CD14-positive monocyte (primary cell): ENCODE results near the gene GOLGA3. TPM values are rescaled to one million over a fixed set of nuclear protein-coding genes. Genes with fewer than 3 reads are reported as not detected.
A peak's percentile ranks its signal among the peaks of the same experiment; 100 is the strongest.

Experiments used
- DNase-seq, 3 donors: peaks; one replicate each; pipeline ENCODE4 v3.0.0-alpha.2; 2011 to 2022
- H2AFZ ChIP-seq: 2 replicates; pipeline ENCODE4 v1.6.0; 2012; ENCODE audit warnings: mild to moderate bottlenecking, low read depth, low read length, inconsistent platforms; ENCODE audit not compliant: insufficient read depth, poor library complexity, severe bottlenecking
- H3K27ac ChIP-seq, 2 donors: 1 replicate in 1 of 2; 2 replicates in 1 of 2; pipeline ENCODE4 v1.5.1; 2012 to 2013; ENCODE audit warnings: low read length in 2 of 2, control low read depth in 1 of 2, inconsistent platforms in 1 of 2, low read depth in 1 of 2, mild to moderate bottlenecking in 1 of 2
- H3K27me3 ChIP-seq, 2 donors: one replicate each; pipeline versions ENCODE4 v1.6.0 to v1.6.1; 2011 to 2013; ENCODE audit warnings: low read length in 2 of 2; ENCODE audit not compliant: control insufficient read depth in 2 of 2, insufficient read depth in 2 of 2
- H3K36me3 ChIP-seq, 2 donors: replicated peaks in 1 of 2; 1 replicate in 1 of 2; 2 replicates in 1 of 2; pipeline versions ENCODE4 v1.5.1 to v1.6.1; 2012 to 2013; ENCODE audit warnings: low read length in 2 of 2, control low read depth in 1 of 2, inconsistent platforms in 1 of 2, mild to moderate bottlenecking in 1 of 2; ENCODE audit not compliant: insufficient read depth in 2 of 2, control insufficient read depth in 1 of 2
- H3K4me1 ChIP-seq, 2 donors: 1 replicate in 1 of 2; 2 replicates in 1 of 2; pipeline versions ENCODE4 v1.5.1 to v1.6.1; 2012 to 2013; ENCODE audit warnings: low read length in 2 of 2, control low read depth in 1 of 2, inconsistent platforms in 1 of 2, mild to moderate bottlenecking in 1 of 2, moderate library complexity in 1 of 2; ENCODE audit not compliant: insufficient read depth in 2 of 2, control insufficient read depth in 1 of 2
- H3K4me2 ChIP-seq: replicated peaks from 2 replicates; pipeline ENCODE3; 2012; ENCODE audit warnings: low read length, moderate library complexity, mild to moderate bottlenecking; ENCODE audit not compliant: poor library complexity, severe bottlenecking; ENCODE audit errors: extremely low read depth
- H3K4me3 ChIP-seq, 3 experiments: fragments of 200-600 bp in 1 of 3; sonication (generic) in 1 of 3; replicated peaks in 1 of 3; 1 replicate in 2 of 3; 2 replicates in 1 of 3; pipeline ENCODE4 v1.5.1; 2011 to 2013; ENCODE audit warnings: low read length in 3 of 3, mild to moderate bottlenecking in 3 of 3, control low read depth in 2 of 3, low read depth in 2 of 3, inconsistent platforms in 1 of 3, moderate library complexity in 1 of 3
- H3K79me2 ChIP-seq: 2 replicates; pipeline ENCODE4 v1.6.0; 2012; ENCODE audit warnings: mild to moderate bottlenecking, control low read depth, inconsistent platforms, low read length, moderate library complexity; ENCODE audit not compliant: insufficient read depth
- H3K9ac ChIP-seq: 2 replicates; pipeline ENCODE4 v1.6.0; 2017; ENCODE audit warnings: low read length, mild to moderate bottlenecking; ENCODE audit not compliant: insufficient read depth, poor library complexity, severe bottlenecking
- H3K9me3 ChIP-seq, 2 donors: replicated peaks in 1 of 2; 1 replicate in 1 of 2; 2 replicates in 1 of 2; pipeline versions ENCODE4 v1.5.1 to v1.6.1; 2012 to 2013; ENCODE audit warnings: low read length in 2 of 2, control low read depth in 1 of 2; ENCODE audit not compliant: control insufficient read depth in 1 of 2, insufficient read depth in 1 of 2
- H4K20me1 ChIP-seq: 2 replicates; pipeline ENCODE4 v1.6.0; 2012; ENCODE audit warnings: mild to moderate bottlenecking, low read length, control low read depth, moderate library complexity; ENCODE audit not compliant: insufficient read depth
- H3K27ac Mint-ChIP-seq, 7 donors: one replicate each; pipeline ENCODE4 v1.8.0; 2020; ENCODE audit warnings: mild to moderate bottlenecking in 7 of 7, mixed read lengths in 7 of 7, moderate library complexity in 6 of 7, inconsistent platforms in 2 of 7
- H3K27me3 Mint-ChIP-seq, 3 donors: one replicate each; pipeline ENCODE4 v1.8.0; 2021 to 2022; ENCODE audit warnings: low read depth in 3 of 3, mild to moderate bottlenecking in 3 of 3, mixed read lengths in 3 of 3, moderate library complexity in 3 of 3, inconsistent platforms in 1 of 3
- H3K36me3 Mint-ChIP-seq, 2 donors: one replicate each; pipeline ENCODE4 v1.8.0; 2020; ENCODE audit warnings: mixed read lengths in 2 of 2, inconsistent platforms in 1 of 2, mild to moderate bottlenecking in 1 of 2
- H3K4me1 Mint-ChIP-seq: one replicate; pipeline ENCODE4 v1.8.0; 2020; ENCODE audit warnings: mild to moderate bottlenecking, mixed read lengths
- H3K4me3 Mint-ChIP-seq, 2 donors: one replicate each; pipeline ENCODE4 v1.8.0; 2020; ENCODE audit warnings: mild to moderate bottlenecking in 2 of 2, mixed read lengths in 2 of 2, moderate library complexity in 1 of 2
- H3K9me3 Mint-ChIP-seq, 7 donors: one replicate each; pipeline ENCODE4 v1.8.0; 2020 to 2022; ENCODE audit warnings: mixed read lengths in 7 of 7, mild to moderate bottlenecking in 6 of 7, moderate library complexity in 6 of 7, inconsistent platforms in 2 of 7
- WGBS: methylation state at CpG from one replicate; pipeline ENCODE4 v1.1.5; 2013; ENCODE audit warnings: missing lambda C conversion rate; ENCODE audit not compliant: insufficient coverage; 5-methylcytosine and 5-hydroxymethylcytosine counted together
- intact Hi-C, 2 donors: fragments of 100-400 bp; cut with micrococcal nuclease; formaldehyde crosslinking; loops; one replicate each; pipeline versions ENCODE4 v1.15.0 to v1.15.1; 2023
- polyA plus RNA-seq, 3 donors: library from polyadenylated mRNA; depleted of rRNA in 1 of 3; unstranded in 2 of 3; stranded (reverse) in 1 of 3; fragments of 300-500 nt in 2 of 3; fragments of >200 nt in 1 of 3; fragmentation: Illumina TruSeq in 2 of 3; gene quantifications; 1 replicate in 2 of 3; 2 replicates in 1 of 3; pipeline ENCODE4 v1.2.3, GENCODE V29; 2012 to 2021
- TF ChIP-seq, protein P1 (sequence below): fragments of 200-600 bp; IDR thresholded peaks from one replicate; pipeline ENCODE4 v1.8.0; 2022; ENCODE audit warnings: antibody characterized with exemption, mild to moderate bottlenecking

Gene GOLGA3
- polyA plus RNA-seq, 3 donors: 1.2 to 12.0 (median 2.4) TPM

DNA sequence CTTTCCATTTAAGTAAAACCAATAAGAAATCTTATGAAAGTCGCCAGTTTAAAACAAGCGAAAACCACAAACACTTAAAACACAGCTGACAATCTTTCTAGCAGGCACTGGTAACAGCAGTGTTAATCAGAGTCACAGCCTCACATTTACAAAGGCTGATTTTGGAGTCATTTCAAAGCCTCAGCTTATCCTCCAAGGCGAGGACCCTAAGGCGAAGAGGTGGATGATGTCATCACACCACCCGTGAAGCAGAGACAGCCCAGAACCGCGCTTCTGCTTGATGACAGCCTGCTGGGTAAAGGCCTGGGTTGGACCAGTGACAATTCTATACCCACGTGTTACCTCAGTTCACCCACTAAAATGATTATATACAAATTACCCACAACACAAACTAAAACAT is 10.1 kb downstream of the GOLGA3 start:
- H3K27me3 ChIP-seq: no peaks in the 10 kb centered on the region
- peaks cover 3% of the 10 kb centered on the region for H4K20me1 ChIP-seq
- no peak for DNase-seq
- no peak overlapping the region for H3K27ac ChIP-seq
- H3K27me3 Mint-ChIP-seq: no peaks in the 10 kb centered on the region
- peaks cover 72 to 77% of the 10 kb centered on the region in 2 donors for H3K36me3 ChIP-seq
- TF ChIP-seq, protein P1, sequence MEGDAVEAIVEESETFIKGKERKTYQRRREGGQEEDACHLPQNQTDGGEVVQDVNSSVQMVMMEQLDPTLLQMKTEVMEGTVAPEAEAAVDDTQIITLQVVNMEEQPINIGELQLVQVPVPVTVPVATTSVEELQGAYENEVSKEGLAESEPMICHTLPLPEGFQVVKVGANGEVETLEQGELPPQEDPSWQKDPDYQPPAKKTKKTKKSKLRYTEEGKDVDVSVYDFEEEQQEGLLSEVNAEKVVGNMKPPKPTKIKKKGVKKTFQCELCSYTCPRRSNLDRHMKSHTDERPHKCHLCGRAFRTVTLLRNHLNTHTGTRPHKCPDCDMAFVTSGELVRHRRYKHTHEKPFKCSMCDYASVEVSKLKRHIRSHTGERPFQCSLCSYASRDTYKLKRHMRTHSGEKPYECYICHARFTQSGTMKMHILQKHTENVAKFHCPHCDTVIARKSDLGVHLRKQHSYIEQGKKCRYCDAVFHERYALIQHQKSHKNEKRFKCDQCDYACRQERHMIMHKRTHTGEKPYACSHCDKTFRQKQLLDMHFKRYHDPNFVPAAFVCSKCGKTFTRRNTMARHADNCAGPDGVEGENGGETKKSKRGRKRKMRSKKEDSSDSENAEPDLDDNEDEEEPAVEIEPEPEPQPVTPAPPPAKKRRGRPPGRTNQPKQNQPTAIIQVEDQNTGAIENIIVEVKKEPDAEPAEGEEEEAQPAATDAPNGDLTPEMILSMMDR: no peak
- no peak overlapping the region for H2AFZ ChIP-seq
- intact Hi-C loops: no loop called here
- H3K4me3 Mint-ChIP-seq: no peak overlapping the region
- no peak overlapping the region for H3K9ac ChIP-seq
- H3K9me3 ChIP-seq: no peaks in the 10 kb centered on the region
- no peak overlapping the region for H3K4me2 ChIP-seq
- 97% methylated on average over 7 of the region's 8 CpGs for WGBS
- no peaks in the 10 kb centered on the region for H3K4me1 Mint-ChIP-seq
- peak overlapping the region in 1 of 7 donors; percentile 21 for H3K27ac Mint-ChIP-seq
- peaks cover 0 to 2% (median 0%) of the 10 kb centered on the region in 7 donors for H3K9me3 Mint-ChIP-seq
- peaks cover 64 to 80% of the 10 kb centered on the region in 2 donors for H3K36me3 Mint-ChIP-seq
- H3K4me3 ChIP-seq: no peak overlapping the region
- H3K4me1 ChIP-seq: no peaks in the 10 kb centered on the region
- peaks cover 11% of the 10 kb centered on the region for H3K79me2 ChIP-seq

DNA sequence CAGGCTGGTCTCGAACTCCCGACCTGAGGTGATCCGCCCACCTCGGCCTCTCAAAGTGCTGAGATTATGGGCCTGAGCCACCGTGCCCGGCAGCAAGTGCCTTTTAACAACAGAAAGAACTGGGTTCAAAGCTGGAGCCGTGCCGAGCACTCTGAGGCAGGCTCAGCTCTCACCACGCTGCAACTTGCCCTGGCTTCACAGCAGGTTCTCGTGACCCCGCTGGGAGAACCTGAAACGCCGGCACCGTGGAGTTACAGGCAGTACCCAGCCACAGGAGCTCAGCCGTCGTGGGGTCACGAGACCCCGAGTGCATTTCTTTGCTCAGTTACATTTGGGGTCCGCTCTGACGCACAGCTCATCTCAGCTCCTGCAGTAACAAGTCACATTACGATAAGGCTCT is 14.4 kb downstream of the GOLGA3 start:
- Histone ChIP-seq H4K20me1 (no peaks in the 10 kb centered on the region), H3K4me2 (no peak overlapping the region), H3K27ac (no peak overlapping the region), H2AFZ (no peak overlapping the region), H3K9me3 (no peaks in the 10 kb centered on the region), H3K27me3 (no peaks in the 10 kb centered on the region), H3K36me3 (peaks cover 66 to 79% of the 10 kb centered on the region in 2 donors), H3K4me3 (no peak overlapping the region), H3K4me1 (no peaks in the 10 kb centered on the region), H3K79me2 (no peaks in the 10 kb centered on the region), H3K9ac (no peak overlapping the region)
- H3K4me1 Mint-ChIP-seq: no peaks in the 10 kb centered on the region
- no peaks in the 10 kb centered on the region for H3K27me3 Mint-ChIP-seq
- H3K27ac Mint-ChIP-seq: no peak overlapping the region
- H3K4me3 Mint-ChIP-seq: no peak overlapping the region
- DNase-seq: no peak
- TF ChIP-seq, protein P1: no peak
- peaks cover 0 to 6% (median 5%) of the 10 kb centered on the region in 7 donors for H3K9me3 Mint-ChIP-seq
- WGBS: 97% methylated on average over 20 of the region's 21 CpGs
- H3K36me3 Mint-ChIP-seq: peaks cover 68 to 88% of the 10 kb centered on the region in 2 donors
- intact Hi-C loops: no loop called here
